ENCODE measurements around the gene RTN4R. TPM values are rescaled to one million over a fixed set of nuclear protein-coding genes. Genes with fewer than 3 reads are reported as not detected.

Gene RTN4R
- total RNA-seq, 1 experiment from 2014 or later = 15.6 TPM

GRCh38 chr22:20229916-20230775 is 38.0 kb downstream of the RTN4R start:
- no peak for DNase-seq (ENCODE audit: low spot score)

DNA sequence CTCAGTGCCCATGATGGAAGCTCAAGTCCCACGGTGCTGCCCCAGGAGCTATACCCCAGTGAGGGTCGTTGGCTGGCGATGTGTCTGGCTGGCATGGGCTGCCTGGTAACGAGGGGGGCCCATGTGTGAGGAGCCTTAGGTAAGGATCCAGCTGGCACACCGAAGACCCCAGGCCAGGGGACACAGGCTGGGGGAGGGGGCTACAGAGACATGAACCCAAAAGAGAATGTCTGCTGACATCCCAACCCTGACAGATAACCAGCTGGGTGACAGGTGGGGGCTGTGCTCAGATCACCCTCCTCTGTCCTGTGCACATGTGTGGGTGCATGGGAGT is 39.2 kb downstream of the RTN4R start:
- no peak for DNase-seq (ENCODE audit: low spot score)

DNA sequence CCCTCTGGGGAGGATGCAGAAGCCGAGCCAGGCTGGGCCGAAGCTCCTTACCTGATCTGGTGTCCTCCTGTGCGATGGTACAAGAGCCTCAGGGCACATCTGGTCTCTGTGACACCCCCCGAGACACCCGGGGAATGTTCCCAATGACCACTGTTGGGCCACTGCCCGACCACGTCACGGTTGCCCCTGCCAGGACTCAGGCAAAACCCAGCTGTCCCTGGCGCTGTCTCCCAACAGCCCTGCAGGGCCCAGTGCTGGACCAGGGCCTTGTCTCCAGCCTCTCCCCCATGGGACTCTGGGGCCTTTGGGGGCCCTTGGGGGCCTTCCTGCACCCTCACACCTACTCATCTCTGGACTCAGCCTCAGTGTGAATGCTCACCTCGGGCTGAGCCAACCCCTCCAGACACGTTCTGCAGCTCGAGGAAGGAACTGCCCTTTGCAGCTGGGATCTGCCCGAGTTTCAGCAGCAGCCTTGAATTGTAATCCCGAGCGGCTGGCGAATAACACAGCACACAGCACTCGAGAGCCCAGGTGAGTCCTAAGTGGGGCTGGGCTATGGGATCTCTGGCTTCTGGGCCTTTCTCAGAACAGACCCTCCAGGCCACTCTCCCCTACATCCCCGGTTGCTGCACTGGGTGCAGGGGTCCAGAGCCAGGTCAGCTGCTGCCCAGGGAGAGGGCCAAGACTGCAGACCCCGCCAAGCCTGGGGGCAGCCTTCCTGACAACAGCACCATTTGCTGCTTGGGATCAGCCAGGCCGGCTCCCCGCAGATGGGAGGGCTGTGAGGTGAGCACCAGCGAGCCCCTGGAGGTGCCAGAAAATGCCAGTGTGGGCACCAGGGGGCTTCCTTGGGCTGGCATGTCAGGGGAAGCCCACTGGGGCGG is 39.8 kb downstream of the RTN4R start:
- no peak for DNase-seq (ENCODE audit: low spot score)

DNA sequence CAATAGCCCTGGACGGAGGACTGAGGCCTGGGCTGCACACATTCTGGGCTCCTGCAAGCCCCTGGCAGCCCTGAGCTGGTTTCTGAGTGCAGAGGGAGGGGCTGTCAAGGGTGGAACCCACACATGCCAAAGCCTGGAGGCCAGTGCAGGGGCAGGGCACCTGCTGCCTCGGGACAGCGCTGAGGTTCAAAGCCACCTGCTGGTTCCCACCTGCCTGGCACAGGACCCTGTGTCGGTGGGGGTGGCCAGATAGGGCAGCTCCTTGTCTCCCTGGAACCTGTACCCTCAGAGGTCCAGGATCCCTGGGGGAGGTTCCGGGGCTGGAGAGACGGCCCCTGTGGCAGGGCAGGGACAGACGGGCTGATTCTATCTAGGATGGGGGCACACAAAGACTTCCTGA is 40.8 kb downstream of the RTN4R start:
- DNase-seq (ENCODE audit: low spot score) = no peak

- no peak for DNase-seq (ENCODE audit: low spot score)
Measured at GRCh38 chr22:20226760-20227350, 41.3 kb downstream of the RTN4R start.

DNA sequence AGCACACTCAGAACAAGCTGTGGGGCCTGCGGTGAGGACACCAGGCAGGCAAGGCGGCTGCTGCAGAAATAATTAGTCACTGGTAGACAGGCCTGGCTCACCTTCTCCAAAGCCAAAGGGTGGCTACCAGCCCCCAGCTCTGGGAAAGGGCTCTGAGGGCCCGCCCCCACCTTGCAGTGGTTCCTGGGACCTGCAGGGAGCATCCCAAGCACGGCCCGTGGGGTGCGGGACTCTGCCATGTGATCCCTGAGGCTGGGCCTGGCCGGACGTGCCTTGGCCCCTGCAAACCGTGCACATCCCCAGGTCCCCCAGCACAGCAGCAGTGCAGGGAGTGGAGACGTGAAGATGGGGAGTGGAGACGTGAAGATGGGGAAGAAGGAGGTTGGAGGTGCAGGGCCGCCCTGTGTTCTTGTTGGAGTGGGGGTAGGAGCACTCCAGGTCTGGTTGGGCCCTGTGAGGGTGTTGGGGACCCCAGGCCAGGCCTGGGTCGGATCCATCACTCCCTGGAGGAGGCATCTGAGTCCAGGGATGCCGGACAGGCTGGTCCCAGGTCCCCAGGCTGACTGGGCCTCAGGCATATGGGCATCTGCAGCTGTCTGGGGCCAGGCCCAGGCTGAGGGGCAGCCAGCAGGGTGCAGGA is 41.9 kb downstream of the RTN4R start:
- DNase-seq (ENCODE audit: low spot score) = no peak

DNA sequence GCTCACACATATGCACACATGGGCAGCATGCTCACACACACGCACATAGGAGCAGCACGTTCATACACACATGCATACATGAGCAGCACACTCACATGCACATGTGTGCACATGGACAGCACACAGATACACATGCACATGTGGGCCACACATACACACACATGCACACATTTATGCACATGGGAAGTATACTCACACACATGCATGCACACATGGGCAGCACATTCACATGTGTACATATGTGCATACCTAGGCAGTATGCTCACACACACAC is 42.5 kb downstream of the RTN4R start:
- no peak for DNase-seq (ENCODE audit: low spot score)

DNA sequence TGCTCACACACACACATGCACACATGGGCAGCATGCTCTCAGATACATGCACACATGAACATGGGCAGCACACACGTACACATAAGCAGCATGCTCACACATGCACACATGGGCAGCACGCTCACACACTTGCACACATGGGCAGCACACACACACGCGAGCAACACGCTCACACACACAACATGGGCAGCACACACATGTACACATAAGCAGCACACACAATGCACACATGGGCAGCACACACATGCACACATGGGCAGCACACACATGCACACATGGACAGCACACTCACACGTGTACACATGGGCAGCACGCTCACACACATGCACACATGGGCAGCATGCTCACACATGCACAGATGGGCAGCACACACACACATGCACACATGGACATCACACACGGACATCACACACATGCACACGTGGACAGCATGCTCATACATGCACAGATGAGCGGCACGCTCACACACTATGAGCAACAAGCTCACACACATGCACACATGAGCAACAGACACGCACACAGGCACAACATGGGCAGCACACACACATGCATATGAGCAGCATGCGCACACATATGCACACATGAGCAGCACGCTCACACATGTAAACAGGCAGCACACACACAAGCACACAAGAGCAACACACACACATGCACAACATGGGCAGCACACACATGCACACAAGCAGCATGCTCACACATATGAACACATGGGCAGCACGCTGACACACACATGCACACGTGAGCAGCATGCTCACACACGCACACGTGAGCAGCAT is 43.0 kb downstream of the RTN4R start:
- no peak for DNase-seq (ENCODE audit: low spot score)

- DNase-seq (ENCODE audit: low spot score) = no peak
Measured at GRCh38 chr22:20224256-20224626, 43.9 kb downstream of the RTN4R start.

DNA sequence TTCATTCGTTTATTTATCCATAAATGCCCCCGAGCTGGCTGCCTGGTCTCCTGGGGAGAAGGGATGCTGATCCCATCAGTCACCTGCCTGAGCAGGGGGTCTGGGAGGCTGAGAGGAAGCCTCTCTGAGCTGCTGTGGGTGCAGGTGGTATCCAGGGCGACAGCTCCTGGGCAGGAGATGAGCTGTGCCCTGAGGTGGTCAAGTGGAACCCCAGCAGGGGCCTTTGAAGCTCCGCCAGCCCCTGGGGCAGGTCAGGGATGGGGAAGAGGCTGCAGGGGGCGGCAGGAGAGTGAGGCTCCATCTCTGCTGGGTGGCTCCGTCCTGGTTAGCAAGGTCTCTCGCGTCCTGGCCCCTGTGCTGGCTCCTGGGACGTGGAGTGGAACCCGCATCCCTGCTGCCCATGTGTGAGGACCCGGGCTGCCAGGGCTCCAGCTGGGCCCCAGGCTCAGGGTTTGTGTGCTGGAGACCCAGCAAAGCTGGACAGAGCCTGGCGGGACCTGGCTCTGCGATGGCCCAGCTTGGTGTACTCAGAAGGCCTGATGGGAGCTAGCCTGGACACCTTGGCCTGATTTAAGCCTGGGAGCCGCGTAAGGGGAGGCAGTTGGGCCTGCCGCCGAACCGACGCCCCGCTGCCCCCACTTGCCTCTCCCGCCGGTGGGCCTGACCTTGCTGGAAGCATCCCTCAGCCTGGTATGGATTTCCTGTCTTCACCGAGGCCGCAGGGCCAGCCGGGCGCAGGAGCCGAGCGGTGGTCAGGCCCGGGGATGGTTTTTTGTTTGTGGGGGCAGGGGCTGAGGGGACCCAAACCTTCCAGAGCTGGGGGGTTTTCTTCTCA is 44.5 kb downstream of the RTN4R start:
- DNase-seq (ENCODE audit: low spot score) = no peak

DNA sequence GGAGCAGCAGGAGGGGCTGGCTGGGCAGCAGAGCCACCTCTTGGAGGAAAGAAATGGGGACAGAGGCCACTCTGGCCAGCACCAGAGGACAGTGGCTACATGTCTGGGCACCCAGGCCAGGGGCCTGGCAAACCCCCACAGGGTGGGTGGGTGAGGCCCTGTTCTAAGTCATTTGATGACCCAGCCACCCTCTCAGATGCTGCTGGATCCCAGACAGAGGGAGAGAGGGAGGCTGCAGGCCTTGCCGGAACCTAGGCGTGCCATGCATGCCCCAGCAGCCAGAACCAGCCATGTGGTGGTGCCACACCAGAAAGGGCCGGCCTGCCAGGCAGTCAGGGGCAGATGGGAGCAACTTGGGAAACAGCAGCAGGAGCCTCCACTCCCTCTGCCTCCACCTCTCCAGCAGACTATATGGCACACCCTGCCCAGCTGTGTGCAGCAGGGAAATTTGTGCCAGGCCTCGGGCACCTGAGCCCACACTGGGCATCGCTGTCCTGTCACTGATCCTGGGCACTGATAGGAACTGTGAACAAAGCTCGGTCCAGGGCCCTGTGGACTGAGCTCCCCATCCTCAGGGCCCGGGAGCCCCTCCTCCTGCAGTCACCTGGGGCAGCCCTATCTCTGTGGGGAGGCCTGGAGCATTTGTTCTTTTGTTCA is 45.2 kb downstream of the RTN4R start:
- DNase-seq (ENCODE audit: low spot score) = no peak

DNA sequence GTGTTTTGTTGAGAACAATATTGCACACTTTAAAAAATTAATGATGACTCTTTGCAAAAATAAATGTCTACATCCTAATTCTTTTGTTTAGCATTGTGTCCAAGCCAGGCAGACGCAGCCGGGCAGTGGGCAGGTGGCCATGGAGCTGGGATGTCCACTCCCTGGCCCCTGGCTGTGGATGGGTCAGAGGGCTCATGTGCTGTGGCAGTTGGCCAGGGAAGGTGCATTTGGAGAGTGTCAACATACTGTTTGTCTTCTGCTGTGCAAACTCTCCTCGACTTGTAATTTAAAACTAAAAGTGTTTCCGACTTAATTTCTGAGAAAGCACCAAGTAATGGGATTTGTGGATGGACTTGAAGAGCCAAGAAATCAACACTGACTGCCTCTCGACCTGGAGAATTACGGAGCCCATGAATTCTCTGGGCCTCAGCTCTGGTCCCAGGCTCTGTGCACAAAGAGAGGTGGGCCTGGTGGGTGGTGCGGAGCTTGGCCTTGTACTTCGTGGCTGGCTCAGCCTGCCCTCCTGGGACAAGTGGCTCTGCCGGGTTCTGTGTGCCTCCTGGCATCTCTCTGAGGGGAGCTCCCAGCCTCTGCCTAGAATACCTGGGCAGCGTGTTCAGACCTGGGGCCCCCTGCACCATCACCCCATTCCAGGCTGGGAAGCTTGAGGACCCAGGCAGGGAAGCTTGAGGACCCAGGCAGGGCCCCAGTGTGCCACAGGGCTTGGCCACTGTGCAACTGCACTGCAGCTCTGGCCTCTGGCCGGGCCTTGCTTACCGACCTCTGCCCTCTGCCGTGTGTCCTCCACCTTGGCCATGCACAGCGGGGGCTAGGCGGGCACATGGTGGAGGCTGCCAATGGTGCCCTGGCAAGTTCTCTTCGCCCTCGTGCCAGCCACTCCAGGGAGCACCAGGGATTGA is 46.4 kb downstream of the RTN4R start:
- no peak for DNase-seq (ENCODE audit: low spot score)

GRCh38 chr22:20220629-20221026 is 47.5 kb downstream of the RTN4R start:
- no peak for DNase-seq (ENCODE audit: low spot score)

DNA sequence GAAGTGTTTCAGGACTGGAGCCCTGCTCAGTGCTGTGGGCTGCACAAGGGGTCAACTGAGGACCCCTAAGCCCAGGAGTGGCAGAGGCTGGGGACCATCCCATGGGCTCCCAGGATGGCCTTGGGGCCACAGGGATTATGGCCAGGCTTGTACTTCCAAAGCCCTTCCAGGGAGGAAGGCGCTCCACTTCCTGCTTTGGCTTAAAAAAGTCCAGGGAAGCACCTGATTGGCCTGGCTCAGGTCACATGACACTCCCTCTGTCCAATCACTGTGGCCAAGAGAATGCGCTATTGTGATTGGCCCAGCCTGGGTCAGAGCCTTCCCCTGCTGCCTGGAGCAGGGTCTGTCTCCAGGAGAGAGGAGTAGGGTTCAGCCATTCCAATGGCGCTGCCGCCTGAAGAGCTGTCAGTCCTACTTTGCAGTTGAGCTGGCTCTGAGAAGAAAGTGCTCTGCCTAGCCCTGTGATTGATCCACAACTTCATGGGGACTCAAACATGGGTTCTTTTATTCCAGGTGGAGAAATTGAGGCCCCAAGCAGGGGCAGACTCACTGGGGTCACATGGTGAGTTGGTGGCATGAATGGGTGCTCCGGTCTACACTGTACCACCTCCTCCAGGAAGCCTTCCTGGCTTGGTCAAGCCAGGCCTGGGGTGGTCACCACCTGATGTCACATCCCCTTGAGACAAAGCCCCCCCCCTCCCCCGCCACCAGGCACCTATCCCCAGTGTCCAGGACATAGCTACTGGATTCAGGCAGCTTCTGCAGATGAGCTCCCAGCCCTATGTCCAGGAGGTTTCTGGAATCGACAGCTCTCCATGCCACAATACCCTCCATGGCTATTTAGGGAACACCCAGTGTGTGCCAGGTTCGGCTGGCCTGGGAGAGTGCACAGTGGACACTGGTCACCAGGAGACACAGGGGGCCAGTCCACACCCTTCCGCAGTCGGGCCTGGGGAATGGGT is 48.2 kb downstream of the RTN4R start:
- DNase-seq (ENCODE audit: low spot score) = no peak

DNA sequence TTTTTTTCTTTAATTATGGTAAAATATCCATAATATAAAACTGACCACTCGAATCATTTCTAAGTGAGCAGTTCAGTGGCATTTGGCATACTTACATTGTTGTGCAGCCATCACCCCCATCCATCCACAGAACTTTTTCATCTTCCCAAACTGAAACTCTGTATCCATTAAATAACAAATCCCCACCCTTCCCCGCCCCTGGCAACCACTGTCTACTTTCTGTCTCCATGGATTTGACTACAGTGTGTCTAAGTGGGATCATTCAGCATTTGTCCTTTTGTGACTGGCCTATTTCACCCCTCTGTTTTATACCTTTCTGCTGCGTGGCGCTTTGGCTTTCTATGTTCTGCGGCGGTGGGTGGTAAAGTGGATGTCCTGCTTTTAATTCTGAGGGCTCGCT is 49.1 kb downstream of the RTN4R start:
- DNase-seq (ENCODE audit: low spot score) = no peak

GRCh38 chr22:20218326-20218872 is 49.7 kb downstream of the RTN4R start:
- no peak for DNase-seq (ENCODE audit: low spot score)

GRCh38 chr22:20217563-20217962 is 50.6 kb downstream of the RTN4R start:
- no peak for DNase-seq (ENCODE audit: low spot score)
